HepG2 (cell line): ENCODE results near the gene PPP2R5B.

ENCODE experiments used
- AGO1 ChIP-seq: fragments of 200-400 bp; formaldehyde crosslinking; IDR thresholded peaks from 2 replicates; pipeline ENCODE4 v1.6.1; 2017; ENCODE audit warnings: mild to moderate bottlenecking, low read depth, low read length, moderate library complexity; ENCODE audit not compliant: poor library complexity, severe bottlenecking
- NFYB ChIP-seq: sonication (generic); formaldehyde crosslinking; IDR thresholded peaks from 2 replicates; pipeline ENCODE4 v1.4.0; 2020; ENCODE audit warnings: missing genetic modification reagents
- PATZ1 ChIP-seq: sonication (generic); formaldehyde crosslinking; IDR thresholded peaks from 2 replicates; pipeline ENCODE4 v1.4.0; 2020; ENCODE audit warnings: missing genetic modification reagents
- POLR2A ChIP-seq, 2 experiments: IDR thresholded peaks; 2 replicates each; pipeline ENCODE4 v1.6.1; 2011; ENCODE audit warnings: low read depth in 2 of 2, low read length in 2 of 2, mild to moderate bottlenecking in 1 of 2, moderate library complexity in 1 of 2; ENCODE audit not compliant: insufficient read depth in 1 of 2
- POLR2AphosphoS2 ChIP-seq: IDR thresholded peaks from 2 replicates; pipeline ENCODE4 v1.6.1; 2011; ENCODE audit warnings: low read depth, low read length, improper control_type of control experiment
- ZBTB33 ChIP-seq: sonication (generic); formaldehyde crosslinking; IDR thresholded peaks from 2 replicates; pipeline ENCODE4 v1.4.0; 2020; ENCODE audit warnings: missing genetic modification reagents

- TF ChIP-seq POLR2A (IDR thresholded peaks at IDR 0.05; ENCODE audit: insufficient read depth in 1 of 2, low read depth in 2 of 2, low read length in 2 of 2) (peak in 1 of 2 experiments; percentile 88; a peak in 2 of 4 replicates), POLR2AphosphoS2 (peak; percentile 77; the same call in 1 of the 2 replicates), PATZ1 (CRISPR knock-in tag) (peak; percentile 93), ZBTB33 (CRISPR knock-in tag) (no peak), NFYB (CRISPR knock-in tag) (no peak; the same call in 1 of the 2 replicates), AGO1 (peak; percentile 80)
Observed at GRCh38 chr11:64893194-64894069, 31.1 kb upstream of the PPP2R5B start.
